GM12873 (cell line): ENCODE results near the gene TEX22.

Experiments
- CTCF ChIP-seq: IDR thresholded peaks from 2 replicates; pipeline ENCODE4 v1.5.1; 2012; ENCODE audit warnings: low read depth, mild to moderate bottlenecking, moderate library complexity, low read length, control low read depth; ENCODE audit not compliant: insufficient read depth; ENCODE audit errors: missing control alignments

Gene TEX22

GRCh38 chr14:105453847-105454246 is 55.5 kb downstream of the TEX22 start:
- TF ChIP-seq CTCF = no peak

GRCh38 chr14:105455086-105455640 is 56.8 kb downstream of the TEX22 start:
- TF ChIP-seq CTCF = no peak

- no peak for TF ChIP-seq CTCF
These were observed 57.7 kb downstream of the TEX22 start for GRCh38 chr14:105455766-105456660.

GRCh38 chr14:105456736-105457617 is 58.6 kb downstream of the TEX22 start:
- no peak for TF ChIP-seq CTCF

- TF ChIP-seq CTCF = no peak
These were observed 59.7 kb downstream of the TEX22 start for GRCh38 chr14:105458010-105458409.

GRCh38 chr14:105458571-105458970 is 60.2 kb downstream of the TEX22 start:
- no peak for TF ChIP-seq CTCF

GRCh38 chr14:105460116-105460515 is 61.8 kb downstream of the TEX22 start:
- no peak for TF ChIP-seq CTCF
